H1 (cell line): Measurements from ENCODE around the gene RNF151. TPM values are rescaled to one million over a fixed set of nuclear protein-coding genes. Genes with fewer than 3 reads are reported as not detected.
"Not testable (repeated sequence)": the region's sequence is repeated elsewhere in the genome, so short reads cannot be mapped to it uniquely, and the experiment has no call there.

ENCODE experiments used
- CTCF ChIA-PET: fragments of 300-600 bp; sonication (Branson Sonifier 250); formaldehyde crosslinking; loops from one replicate; lab custom pipeline; 2021; ENCODE audit not compliant: partially characterized antibody; lab: Charles Lee
- POLR2A ChIA-PET: fragments of 300-600 bp; sonication (Branson Sonifier 250); formaldehyde crosslinking; loops from one replicate; lab custom pipeline; 2021; ENCODE audit warnings: inconsistent platforms; ENCODE audit not compliant: partially characterized antibody; lab: Charles Lee
- DNase-seq, 2 experiments: peaks; one replicate each; pipeline versions ENCODE4 v3.0.0 to v3.0.0-alpha.2; 2010 to 2022; ENCODE audit warnings: low spot score in 2 of 2, low read depth in 1 of 2, mixed read lengths in 1 of 2
- FAIRE-seq: peaks from 2 replicates; lab custom pipeline; 2011; peaks lifted over from hg19 to GRCh38; lab: Jason Lieb, UNC
- H2AFZ ChIP-seq: 2 replicates; pipeline ENCODE4 v1.8.1; 2012; ENCODE audit warnings: low read length, inconsistent platforms
- H2AK5ac ChIP-seq: 2 replicates; pipeline ENCODE4 v1.6.1; 2013; ENCODE audit warnings: low read depth, low read length
- H2BK120ac ChIP-seq: replicated peaks from 2 replicates; pipeline ENCODE3; 2013; ENCODE audit warnings: low read depth, low read length, inconsistent platforms
- H2BK12ac ChIP-seq: 2 replicates; pipeline ENCODE4 v1.6.1; 2013; ENCODE audit warnings: low read depth, low read length
- H2BK15ac ChIP-seq: 2 replicates; pipeline ENCODE4 v1.6.1; 2013; ENCODE audit warnings: low read length
- H2BK20ac ChIP-seq: 2 replicates; pipeline ENCODE4 v1.6.1; 2013; ENCODE audit warnings: low read length
- H2BK5ac ChIP-seq: 2 replicates; pipeline ENCODE4 v1.6.1; 2013; ENCODE audit warnings: low read depth, low read length
- H3K14ac ChIP-seq: 2 replicates; pipeline ENCODE4 v1.6.1; 2013; ENCODE audit warnings: inconsistent platforms; ENCODE audit not compliant: insufficient read length
- H3K18ac ChIP-seq: 2 replicates; pipeline ENCODE4 v1.6.1; 2013; ENCODE audit warnings: low read length; ENCODE audit errors: extremely low read depth
- H3K23ac ChIP-seq: 2 replicates; pipeline ENCODE4 v1.6.1; 2013; ENCODE audit warnings: inconsistent platforms; ENCODE audit not compliant: insufficient read length
- H3K23me2 ChIP-seq: 2 replicates; pipeline ENCODE4 v1.6.1; 2013; ENCODE audit warnings: low read depth, low read length
- H3K27ac ChIP-seq: 2 replicates; pipeline ENCODE4 v1.6.1; 2011; ENCODE audit warnings: low read depth, low read length, inconsistent platforms
- H3K27me3 ChIP-seq, 4 experiments: replicated peaks in 1 of 4; 1 replicate in 1 of 4; 2 replicates in 3 of 4; pipeline versions ENCODE4 v1.6.1 to v1.8.1; 2011 to 2013; ENCODE audit warnings: low read length in 3 of 4, mild to moderate bottlenecking in 3 of 4, inconsistent platforms in 2 of 4, mixed read lengths in 2 of 4, moderate library complexity in 1 of 4; ENCODE audit not compliant: control insufficient read depth in 3 of 4, insufficient read depth in 3 of 4; ENCODE audit errors: extremely low read depth in 1 of 4
- H3K36me3 ChIP-seq, 4 experiments: 2 replicates each; pipeline versions ENCODE4 v1.6.1 to v1.8.1; 2011 to 2013; ENCODE audit warnings: mild to moderate bottlenecking in 4 of 4, low read length in 3 of 4, moderate library complexity in 2 of 4, control low read depth in 1 of 4, inconsistent platforms in 1 of 4; ENCODE audit not compliant: insufficient read depth in 4 of 4, control insufficient read depth in 2 of 4
- H3K4ac ChIP-seq: replicated peaks from 2 replicates; pipeline ENCODE3; 2013; ENCODE audit warnings: low read length, low read depth, mixed read lengths, inconsistent platforms; ENCODE audit not compliant: insufficient read length
- H3K4me1 ChIP-seq, 4 experiments: replicated peaks in 1 of 4; 1 replicate in 1 of 4; 2 replicates in 3 of 4; pipeline versions ENCODE4 v1.6.1 to v1.8.1; 2011 to 2013; ENCODE audit warnings: low read length in 3 of 4, inconsistent platforms in 2 of 4, mixed read lengths in 1 of 4; ENCODE audit not compliant: insufficient read depth in 4 of 4, control insufficient read depth in 3 of 4
- H3K4me2 ChIP-seq, 2 experiments: 2 replicates each; pipeline versions ENCODE4 v1.6.1 to v1.8.1; 2011 to 2013; ENCODE audit warnings: low read depth in 2 of 2, low read length in 2 of 2, control low read depth in 1 of 2, inconsistent platforms in 1 of 2, mild to moderate bottlenecking in 1 of 2; ENCODE audit not compliant: insufficient read depth in 1 of 2
- H3K4me3 ChIP-seq, 4 experiments: fragments of 200-600, 300-600 bp in 1 of 4; sonication (generic), shearing (Covaris generic), sonication (Bioruptor Twin) in 1 of 4; 2 replicates each; pipeline versions ENCODE4 v1.5.1 to v1.8.1; 2011 to 2016; ENCODE audit warnings: low read length in 4 of 4, low read depth in 3 of 4, control low read depth in 2 of 4, inconsistent platforms in 2 of 4, mild to moderate bottlenecking in 2 of 4, mixed read lengths in 1 of 4, moderate library complexity in 1 of 4; ENCODE audit not compliant: insufficient read depth in 2 of 4; ENCODE audit errors: extremely low read depth in 1 of 4
- H3K56ac ChIP-seq: replicated peaks from 2 replicates; pipeline ENCODE3; 2013; ENCODE audit warnings: low read depth, mild to moderate bottlenecking, mixed read lengths, low read length, inconsistent platforms; ENCODE audit not compliant: insufficient read length
- H3K79me1 ChIP-seq: 2 replicates; pipeline ENCODE4 v1.6.1; 2013; ENCODE audit warnings: low read depth, low read length, control low read depth
- H3K79me2 ChIP-seq, 2 experiments: 2 replicates each; pipeline versions ENCODE4 v1.6.1 to v1.8.1; 2012 to 2013; ENCODE audit warnings: low read length in 2 of 2, mild to moderate bottlenecking in 2 of 2, inconsistent platforms in 1 of 2; ENCODE audit not compliant: insufficient read depth in 2 of 2, control insufficient read depth in 1 of 2
- H3K9ac ChIP-seq, 4 experiments: replicated peaks in 1 of 4; 1 replicate in 1 of 4; 2 replicates in 3 of 4; pipeline versions ENCODE4 v1.6.1 to v1.8.1; 2011 to 2013; ENCODE audit warnings: low read depth in 3 of 4, low read length in 3 of 4, control low read depth in 2 of 4, mild to moderate bottlenecking in 2 of 4, moderate library complexity in 2 of 4, inconsistent platforms in 1 of 4; ENCODE audit errors: extremely low read depth in 1 of 4
- H3K9me3 ChIP-seq, 2 experiments: 2 replicates each; pipeline versions ENCODE4 v1.6.1 to v1.8.1; 2012 to 2013; ENCODE audit warnings: mild to moderate bottlenecking in 2 of 2, moderate library complexity in 2 of 2, control low read depth in 1 of 2, inconsistent platforms in 1 of 2, low read depth in 1 of 2, low read length in 1 of 2, mixed read lengths in 1 of 2; ENCODE audit not compliant: insufficient read depth in 2 of 2
- H4K20me1 ChIP-seq, 2 experiments: replicated peaks in 1 of 2; 2 replicates each; pipeline versions ENCODE3 to v1.8.1; 2011 to 2013; ENCODE audit warnings: inconsistent platforms in 2 of 2, low read length in 2 of 2, mild to moderate bottlenecking in 1 of 2; ENCODE audit not compliant: insufficient read depth in 2 of 2, control insufficient read depth in 1 of 2
- H4K5ac ChIP-seq: 2 replicates; pipeline ENCODE4 v1.6.1; 2013; ENCODE audit warnings: low read length, low read depth, mixed read lengths, inconsistent platforms; ENCODE audit not compliant: insufficient read length
- H4K8ac ChIP-seq: 2 replicates; pipeline ENCODE4 v1.8.0; 2013; ENCODE audit warnings: mild to moderate bottlenecking, moderate library complexity, low read length, inconsistent platforms; ENCODE audit not compliant: insufficient read depth; ENCODE audit errors: extremely low read depth
- H4K91ac ChIP-seq: replicated peaks from 2 replicates; pipeline ENCODE3; 2013; ENCODE audit warnings: low read length, mixed read lengths, inconsistent platforms; ENCODE audit not compliant: insufficient read length
- WGBS, 2 experiments: shearing (Covaris generic) in 1 of 2; methylation state at CpG; one replicate each; pipeline versions ENCODE4 v1.1.6 to v1.1.7; 2013 to 2015; ENCODE audit warnings: low lambda C conversion rate in 2 of 2, mixed read lengths in 2 of 2, inconsistent platforms in 1 of 2, low coverage in 1 of 2, missing lambda C conversion rate in 1 of 2; ENCODE audit not compliant: insufficient replicate concordance in 2 of 2, insufficient coverage in 1 of 2, insufficient read length in 1 of 2; ENCODE audit errors: extremely low coverage in 1 of 2, missing lambda C conversion rate in 1 of 2; 5-methylcytosine and 5-hydroxymethylcytosine counted together
- polyA plus RNA-seq, 7 experiments: library from polyadenylated mRNA; depleted of rRNA in 3 of 7; stranded (reverse) in 5 of 7; unstranded in 2 of 7; fragments of >200 nt in 5 of 7; fragments of 200-250 nt in 2 of 7; gene quantifications; 1 replicate in 5 of 7; 2 replicates in 1 of 7; 4 replicates in 1 of 7; pipeline versions ENCODE4 v1.2.1 to v1.2.3, GENCODE V29; 2011 to 2013; ENCODE audit warnings: missing spikeins in 2 of 7, mixed read lengths in 2 of 7
- total RNA-seq: library from RNA; stranded (reverse); fragmentation: NEBNext Ultra II Directional; extraction: Animal tissue kit (Norgen Biotek cat#: 25700); gene quantifications from 2 replicates; pipeline ENCODE4 v1.2.1, GENCODE V29; 2021

RNF151 gene
- total and polyA plus RNA-seq, 2 of the 8 experiments (the other 6 are each of a cell fraction or from before 2014, with no cell fraction given): not detected

- not testable (repeated sequence) for DNase-seq, H2BK15ac ChIP-seq, H2BK20ac ChIP-seq, H3K23ac ChIP-seq, H4K5ac ChIP-seq, H3K14ac ChIP-seq, H3K4me2 ChIP-seq, H3K36me3 ChIP-seq, H4K91ac ChIP-seq, H3K4ac ChIP-seq, FAIRE-seq, H2BK12ac ChIP-seq, H2AFZ ChIP-seq, H3K79me1 ChIP-seq, H3K27me3 ChIP-seq, H2AK5ac ChIP-seq, H2BK120ac ChIP-seq, H3K27ac ChIP-seq, H3K4me3 ChIP-seq, H3K9ac ChIP-seq, H2BK5ac ChIP-seq, H4K8ac ChIP-seq, H3K9me3 ChIP-seq, H3K56ac ChIP-seq, H3K18ac ChIP-seq
- POLR2A ChIA-PET: interaction anchor here (0.6 to 1.6 kb wide), 4 partner anchors 35 to 143 kb away, joined by 3 to 6 read pairs (median 4); partner anchors contain the start of gene TRAF7
- Histone ChIP-seq H3K79me2 (peaks cover 22 to 27% of the 10 kb centered on the region in 2 experiments; a peak in 3 of 4 replicates), H3K4me1 (peaks cover 3 to 20% (median 15%) of the 10 kb centered on the region in 4 experiments), H4K20me1 (peaks cover 7 to 20% of the 10 kb centered on the region in 2 experiments), H3K23me2 (peaks cover 12% of the 10 kb centered on the region; the same call in 1 of the 2 replicates)
- 82% methylated on average over 8 of the region's 9 CpGs; no CpG with 5 or more reads in 1 of the 2 experiments for WGBS, 2 experiments
- CTCF ChIA-PET: interaction anchor here (0.6 to 3.1 kb wide), 7 partner anchors 8 to 129 kb away, joined by 3 to 18 read pairs (median 4); no protein-coding TSS in a partner anchor
Measured at GRCh38 chr16:2011726-2012125, 45.1 kb downstream of the RNF151 start.
